RWPE2 (cell line): ENCODE data around the gene NCL.
A peak's percentile ranks its signal among the peaks of the same experiment; 100 is the strongest.

Source experiments
- ATAC-seq: fragments of 200-7000 bp; cut with Tn5 transposase; 3 replicates; pipeline ENCODE4 v1.9.1; 2021; ENCODE audit warnings: low read depth
- DNase-seq: peaks from one replicate; pipeline ENCODE4 v3.0.0-alpha.2; 2020; ENCODE audit warnings: low spot score
- H3K27ac ChIP-seq: fragments of 450-650 bp; 2 replicates; pipeline ENCODE4 v1.5.1; 2017; ENCODE audit warnings: mild to moderate bottlenecking; ENCODE audit not compliant: poor library complexity, severe bottlenecking
- H3K27me3 ChIP-seq: fragments of 250-450 bp; sonication (Bioruptor Pico); 2 replicates; pipeline ENCODE4 v1.5.1; 2021; ENCODE audit warnings: mild to moderate bottlenecking, moderate library complexity; ENCODE audit not compliant: insufficient read depth, poor library complexity, severe bottlenecking
- H3K36me3 ChIP-seq: fragments of 250-450 bp; sonication (Bioruptor Pico); 2 replicates; pipeline ENCODE4 v1.5.1; 2020; ENCODE audit warnings: low read depth, mild to moderate bottlenecking, moderate library complexity
- H3K4me1 ChIP-seq: fragments of 250-450 bp; sonication (Bioruptor Pico); 2 replicates; pipeline ENCODE4 v1.5.1; 2021; ENCODE audit warnings: mild to moderate bottlenecking, moderate library complexity; ENCODE audit not compliant: insufficient read depth, poor library complexity, severe bottlenecking
- H3K4me3 ChIP-seq: fragments of 250-450 bp; sonication (Bioruptor Pico); 2 replicates; pipeline ENCODE4 v1.5.1; 2021; ENCODE audit warnings: mild to moderate bottlenecking, moderate library complexity; ENCODE audit not compliant: severe bottlenecking
- H3K9me3 ChIP-seq: fragments of 250-450 bp; sonication (Bioruptor Pico); 2 replicates; pipeline ENCODE4 v1.5.1; 2021; ENCODE audit warnings: mild to moderate bottlenecking, moderate library complexity; ENCODE audit not compliant: severe bottlenecking
- CTCF ChIP-seq: fragments of 450-650 bp; IDR thresholded peaks from one replicate; pipeline ENCODE4 v1.5.1; 2017; ENCODE audit warnings: mild to moderate bottlenecking, moderate library complexity; ENCODE audit not compliant: poor library complexity, severe bottlenecking

The NCL gene

GRCh38 chr2:231479455-231479854 is 15.2 kb upstream of the NCL start:
- DNase-seq (no peak), ATAC-seq (no peak)
- no peaks in the 10 kb centered on the region for H3K4me1 ChIP-seq
- no peak overlapping the region for H3K4me3 ChIP-seq
- no peak for TF ChIP-seq CTCF
- H3K36me3 ChIP-seq, result no peaks in the 10 kb centered on the region
- H3K9me3 ChIP-seq, result no peaks in the 10 kb centered on the region
- H3K27ac ChIP-seq, result no peak overlapping the region
- no peaks in the 10 kb centered on the region for H3K27me3 ChIP-seq

DNA sequence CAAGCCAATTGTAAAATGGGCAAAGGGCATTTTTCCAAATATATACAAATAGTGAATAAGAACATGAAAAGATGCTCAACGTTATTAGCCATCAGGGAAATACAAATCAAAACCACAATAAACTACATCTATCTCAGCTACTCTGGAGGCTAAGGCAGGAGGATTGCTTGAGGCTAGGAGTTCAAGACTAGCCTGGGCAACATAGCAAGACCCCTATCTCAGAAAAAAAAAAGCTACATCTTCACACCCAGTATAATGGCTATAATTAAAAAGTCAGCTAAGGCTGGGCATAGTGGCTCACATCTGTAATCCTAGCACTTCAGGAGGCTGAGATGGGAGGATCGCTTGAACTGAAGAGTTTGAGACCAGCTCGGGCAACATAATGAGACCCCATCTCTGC is 12.6 kb upstream of the NCL start:
- no peaks in the 10 kb centered on the region for H3K36me3 ChIP-seq
- no peaks in the 10 kb centered on the region for H3K4me1 ChIP-seq
- no peaks in the 10 kb centered on the region for H3K27me3 ChIP-seq
- no peak for DNase-seq
- no peak for TF ChIP-seq CTCF
- H3K9me3 ChIP-seq, result no peaks in the 10 kb centered on the region
- H3K4me3 ChIP-seq, result no peak overlapping the region
- no peak for ATAC-seq
- H3K27ac ChIP-seq, result no peak overlapping the region

- DNase-seq (no peak), ATAC-seq (no peak)
- Histone ChIP-seq H3K36me3 (no peaks in the 10 kb centered on the region), H3K9me3 (no peaks in the 10 kb centered on the region), H3K27me3 (no peaks in the 10 kb centered on the region), H3K4me3 (no peak overlapping the region), H3K4me1 (no peaks in the 10 kb centered on the region), H3K27ac (no peak overlapping the region)
- TF ChIP-seq CTCF, result no peak
These were observed 11.7 kb upstream of the NCL start for GRCh38 chr2:231475965-231476364.

GRCh38 chr2:231472816-231473215 is 8.5 kb upstream of the NCL start:
- DNase-seq (no peak), ATAC-seq (no peak)
- Histone ChIP-seq H3K27ac (no peak overlapping the region), H3K4me1 (no peaks in the 10 kb centered on the region), H3K36me3 (no peaks in the 10 kb centered on the region), H3K9me3 (no peaks in the 10 kb centered on the region), H3K4me3 (no peak overlapping the region), H3K27me3 (no peaks in the 10 kb centered on the region)
- no peak for TF ChIP-seq CTCF

DNA sequence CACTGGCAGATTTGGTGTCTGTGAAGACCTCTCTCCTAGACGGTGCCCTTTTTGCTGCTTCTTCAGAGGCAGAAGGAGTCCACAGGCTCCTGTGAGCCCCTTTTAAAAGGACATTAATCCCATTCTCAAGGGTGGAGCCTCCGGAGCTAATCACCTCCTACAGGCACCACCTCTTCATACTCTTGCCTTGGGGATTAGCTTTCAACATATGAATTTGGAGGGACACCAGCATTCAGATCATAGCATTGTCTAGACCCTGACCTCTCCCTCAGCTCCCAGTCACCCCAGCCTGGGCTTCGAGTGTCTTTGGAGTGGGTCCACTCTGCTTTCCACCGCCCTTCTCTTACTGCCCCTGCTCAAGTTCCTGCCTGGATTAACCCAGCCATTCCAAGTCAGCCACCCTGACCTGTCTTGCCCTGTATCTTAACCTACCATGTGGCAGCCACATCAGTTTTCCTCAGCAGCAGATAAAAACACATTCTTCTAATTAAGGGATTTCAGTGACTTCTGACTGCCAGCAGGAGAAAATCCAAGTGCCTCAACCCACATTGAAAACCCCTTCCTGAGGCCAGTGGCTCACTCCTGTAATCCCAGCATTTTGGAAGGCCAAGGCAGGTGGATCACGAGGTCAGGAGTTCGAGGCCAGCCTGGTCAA is 6.1 kb upstream of the NCL start:
- DNase-seq (no peak), ATAC-seq (0 out of 3 replicates have a peak, but pooled peaks have one; percentile 11)
- no peak overlapping the region for H3K27ac ChIP-seq
- no peak overlapping the region for H3K4me3 ChIP-seq
- no peaks in the 10 kb centered on the region for H3K36me3 ChIP-seq
- H3K9me3 ChIP-seq, result no peaks in the 10 kb centered on the region
- no peaks in the 10 kb centered on the region for H3K27me3 ChIP-seq
- H3K4me1 ChIP-seq, result no peaks in the 10 kb centered on the region
- TF ChIP-seq CTCF, result no peak
